Ovary (tissue), 3 donors: ENCODE data around the gene CDKN2B-AS1.

Source experiments
- EP300 ChIP-seq: sonication (generic); formaldehyde crosslinking; IDR thresholded peaks from one replicate; pipeline ENCODE4 v1.6.1; 2017; ENCODE audit warnings: antibody characterized with exemption
- TF ChIP-seq, protein P1 (sequence below), 3 donors: fragments of 450-650 bp in 2 of 3; fragments of 200-600 bp in 1 of 3; IDR thresholded peaks; one replicate each; pipeline versions ENCODE4 v1.5.1 to v1.8.0; 2016 to 2022; ENCODE audit warnings: antibody characterized with exemption in 3 of 3, mild to moderate bottlenecking in 1 of 3
- donor health status: DM: no; HTN: no; CAD: no.

DNA sequence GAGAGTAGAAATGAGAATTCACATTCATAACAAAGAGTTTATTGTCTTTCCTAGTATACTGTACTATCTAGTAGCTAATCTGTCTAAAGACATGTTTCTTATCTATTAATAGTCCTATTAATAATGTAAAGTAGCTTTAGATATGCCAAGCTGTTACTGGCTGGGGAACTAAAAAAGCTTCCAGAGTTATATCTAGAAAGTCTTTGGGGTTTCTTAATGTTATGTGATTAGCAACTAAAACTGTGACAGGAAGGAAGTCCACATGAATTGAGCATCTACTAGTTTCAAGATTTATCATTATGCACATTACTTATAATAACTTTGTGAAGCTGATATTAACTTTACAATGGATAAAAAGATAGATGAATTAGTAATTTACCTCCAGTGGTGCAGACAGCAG, 137.2 kb downstream of the CDKN2B-AS1 start:
- TF ChIP-seq, protein P1, sequence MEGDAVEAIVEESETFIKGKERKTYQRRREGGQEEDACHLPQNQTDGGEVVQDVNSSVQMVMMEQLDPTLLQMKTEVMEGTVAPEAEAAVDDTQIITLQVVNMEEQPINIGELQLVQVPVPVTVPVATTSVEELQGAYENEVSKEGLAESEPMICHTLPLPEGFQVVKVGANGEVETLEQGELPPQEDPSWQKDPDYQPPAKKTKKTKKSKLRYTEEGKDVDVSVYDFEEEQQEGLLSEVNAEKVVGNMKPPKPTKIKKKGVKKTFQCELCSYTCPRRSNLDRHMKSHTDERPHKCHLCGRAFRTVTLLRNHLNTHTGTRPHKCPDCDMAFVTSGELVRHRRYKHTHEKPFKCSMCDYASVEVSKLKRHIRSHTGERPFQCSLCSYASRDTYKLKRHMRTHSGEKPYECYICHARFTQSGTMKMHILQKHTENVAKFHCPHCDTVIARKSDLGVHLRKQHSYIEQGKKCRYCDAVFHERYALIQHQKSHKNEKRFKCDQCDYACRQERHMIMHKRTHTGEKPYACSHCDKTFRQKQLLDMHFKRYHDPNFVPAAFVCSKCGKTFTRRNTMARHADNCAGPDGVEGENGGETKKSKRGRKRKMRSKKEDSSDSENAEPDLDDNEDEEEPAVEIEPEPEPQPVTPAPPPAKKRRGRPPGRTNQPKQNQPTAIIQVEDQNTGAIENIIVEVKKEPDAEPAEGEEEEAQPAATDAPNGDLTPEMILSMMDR (IDR thresholded peaks at IDR 0.05), result no peak
- TF ChIP-seq EP300, result no peak
